Stimulated activated CD8-positive, alpha-beta memory T cell treated with anti-CD3 and anti-CD28 coated beads, Interleukin-12 subunit alpha, Interleukin-12 subunit beta, amount 100 ng/mL, for 4 hours (primary cell): ENCODE data around the gene MAST1.
"Not testable (repeated sequence)": the region's sequence is repeated elsewhere in the genome, so short reads cannot be mapped to it uniquely, and the experiment has no call there.

ENCODE experiments used
- DNase-seq: peaks from one replicate; pipeline ENCODE4 v3.0.0-alpha.2; 2020; ENCODE audit warnings: low read depth

Gene MAST1

GRCh38 chr19:12896460-12896859 is 58.1 kb downstream of the MAST1 start:
- no peak for DNase-seq

DNA sequence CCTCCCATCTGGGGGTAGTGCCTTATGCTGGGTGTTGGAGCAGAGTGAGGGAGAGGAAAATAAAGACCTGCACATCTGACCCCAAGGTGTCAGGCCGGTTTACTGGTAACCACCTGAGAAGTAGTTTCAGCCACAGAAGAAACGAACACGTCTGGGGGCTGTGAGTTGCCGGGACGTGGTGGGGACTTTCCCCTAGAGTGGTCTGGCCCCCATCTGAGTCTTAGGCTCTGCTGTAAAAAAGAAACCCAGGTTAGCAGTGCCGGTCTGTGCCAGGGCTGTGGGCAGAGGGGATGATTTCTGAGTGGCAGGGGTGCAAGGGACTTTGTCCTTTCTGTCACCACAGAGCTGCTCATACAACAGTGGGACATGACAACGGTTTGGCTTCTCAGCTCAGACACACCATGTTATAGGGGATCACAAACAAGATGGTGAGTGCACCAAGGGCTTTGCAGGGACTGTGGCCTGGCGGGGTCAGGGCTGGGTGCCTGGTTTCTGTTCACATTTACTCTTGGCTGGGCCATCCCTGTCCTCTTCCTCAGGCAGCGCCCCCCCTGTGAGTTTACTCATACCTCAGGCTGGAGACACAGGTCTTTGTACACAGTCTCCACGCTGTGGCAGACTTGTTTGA is 61.7 kb downstream of the MAST1 start:
- no peak for DNase-seq

DNA sequence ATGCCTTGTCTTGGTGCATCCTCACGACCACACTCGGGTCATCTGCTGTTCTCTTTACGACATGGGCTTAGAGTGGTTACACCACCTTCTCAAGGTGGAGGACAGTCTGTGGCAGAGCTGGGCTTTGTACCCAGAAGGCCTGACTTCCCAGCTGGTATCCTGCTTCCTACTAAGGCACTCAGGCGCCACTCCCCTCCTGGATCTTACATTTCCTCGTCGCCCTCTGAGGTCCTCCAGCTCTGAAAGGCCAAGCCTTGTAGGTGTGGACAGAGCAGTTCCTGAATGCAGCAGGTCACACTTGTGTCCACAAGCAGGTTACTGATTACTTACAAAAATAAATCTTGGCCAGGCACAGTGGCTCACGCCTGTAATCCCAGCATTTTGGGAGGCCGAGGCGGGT is 68.9 kb downstream of the MAST1 start:
- DNase-seq = no peak

DNA sequence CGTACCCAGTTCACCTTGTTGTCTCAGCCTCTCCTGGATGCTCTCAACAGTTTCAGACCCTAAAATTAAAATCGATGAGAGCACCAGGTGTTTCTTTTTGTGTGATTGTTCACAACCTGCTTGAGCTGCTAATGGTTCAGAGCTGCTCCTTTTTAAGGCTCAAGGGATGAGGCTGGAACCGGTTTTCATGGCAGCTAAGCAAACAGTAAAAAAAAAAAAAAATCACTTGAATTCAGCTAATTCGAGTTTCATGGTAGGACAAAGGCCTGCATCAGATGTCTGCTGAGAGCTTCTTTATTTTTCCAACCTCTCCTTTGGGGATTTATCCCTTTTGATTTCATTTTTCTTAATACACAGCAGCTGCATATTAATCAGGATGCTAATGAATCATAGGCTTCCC is 74.3 kb downstream of the MAST1 start:
- DNase-seq = no peak

DNA sequence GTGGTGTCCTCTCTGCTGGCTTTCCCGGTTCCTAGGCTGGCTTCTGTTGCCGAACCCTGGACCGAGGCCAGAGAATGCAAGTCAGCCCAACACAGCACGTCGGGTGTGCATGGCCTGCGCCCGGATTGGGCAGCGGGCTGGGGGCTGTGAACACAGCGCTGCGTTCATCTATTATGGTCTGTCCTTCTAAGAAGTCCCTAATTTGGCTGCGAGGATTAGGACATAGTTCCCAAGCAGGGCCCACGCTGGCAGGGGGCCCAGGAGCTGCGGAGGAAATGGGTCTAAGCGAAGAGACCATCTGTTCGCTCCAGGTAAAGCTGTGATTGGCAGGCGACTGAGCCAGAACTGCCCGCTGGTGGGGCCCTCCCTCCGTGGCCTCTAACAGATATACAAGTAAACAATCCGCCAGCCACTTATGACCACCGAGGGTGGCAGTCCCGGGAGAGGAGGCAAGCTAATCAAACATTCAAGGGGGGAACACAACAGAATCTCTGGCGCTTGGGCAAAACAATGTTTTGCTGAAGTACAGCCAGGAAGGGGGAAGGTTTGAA is 74.8 kb downstream of the MAST1 start:
- DNase-seq = no peak

DNA sequence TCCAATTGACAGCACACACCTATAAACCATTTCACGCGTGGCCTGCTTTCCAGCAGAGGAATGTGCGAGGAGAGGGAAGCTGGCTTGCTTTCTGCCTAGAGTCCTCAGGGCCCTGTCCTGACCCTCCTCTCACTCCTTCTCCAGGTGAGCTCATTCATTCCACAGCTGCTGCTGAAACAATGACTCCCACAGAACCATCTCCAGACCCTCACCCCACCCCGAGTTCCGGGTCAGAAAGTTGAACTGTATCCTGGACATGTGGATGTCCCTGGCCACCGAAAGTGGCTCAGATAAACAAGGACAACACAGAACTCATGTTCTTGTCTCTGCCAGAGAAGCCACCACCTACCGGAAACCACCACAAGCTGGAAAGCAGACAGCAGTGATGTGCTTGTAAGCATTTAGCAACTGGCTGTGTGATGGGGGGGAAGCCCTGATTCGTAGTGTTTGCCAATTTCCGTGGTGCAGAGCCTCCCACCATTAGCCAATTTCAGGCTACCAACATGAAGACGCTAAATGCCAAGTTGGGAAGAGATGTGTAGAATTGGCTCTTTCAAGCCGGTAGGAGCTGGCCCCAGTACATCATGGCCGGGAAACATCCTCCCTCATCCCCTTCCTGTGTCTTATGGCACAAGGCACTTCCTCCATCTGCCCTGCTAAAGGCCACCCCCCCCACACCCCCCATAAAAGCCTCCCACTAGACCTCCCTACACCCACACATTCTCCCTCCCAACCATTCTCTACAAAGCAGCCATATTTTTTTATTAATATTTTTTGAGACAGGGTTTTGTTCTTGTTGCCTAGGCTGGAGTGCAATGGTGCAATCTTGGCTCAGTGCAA is 75.8 kb downstream of the MAST1 start:
- DNase-seq = no peak

GRCh38 chr19:12915860-12916259 is 77.5 kb downstream of the MAST1 start:
- not testable (repeated sequence) for DNase-seq

GRCh38 chr19:12918253-12918652 is 79.9 kb downstream of the MAST1 start:
- no peak for DNase-seq

GRCh38 chr19:12921047-12921446 is 82.7 kb downstream of the MAST1 start:
- DNase-seq = no peak

GRCh38 chr19:12922959-12923358 is 84.6 kb downstream of the MAST1 start:
- DNase-seq = no peak
